Inflammatory macrophage treated with lipopolysaccharide for 4 hours (primary cell): ENCODE data around the gene NAV2.

Source experiments
- DNase-seq: peaks from one replicate; pipeline ENCODE4 v3.0.0-alpha.2; 2020

NAV2 gene

DNA sequence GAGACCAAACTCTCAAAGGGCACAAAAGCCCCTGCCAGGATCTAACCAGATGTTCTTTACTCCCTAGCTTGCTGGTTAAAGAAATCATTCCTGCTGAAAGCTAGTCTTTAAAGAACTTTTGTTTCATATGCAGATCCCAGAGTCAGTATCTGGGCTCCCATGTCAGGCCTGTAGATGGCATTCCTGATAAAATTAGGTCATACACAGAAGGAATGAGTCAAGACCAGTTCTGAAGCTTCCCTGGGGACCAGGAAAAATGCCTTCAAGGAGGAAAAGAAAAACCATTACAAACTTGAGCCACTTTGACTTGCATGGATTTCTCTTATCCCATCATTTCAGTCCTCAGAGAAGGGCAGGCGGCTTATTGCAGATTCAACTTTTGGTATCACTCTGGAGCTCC lies 441.7 kb downstream of the NAV2 start:
- DNase-seq: no peak

DNA sequence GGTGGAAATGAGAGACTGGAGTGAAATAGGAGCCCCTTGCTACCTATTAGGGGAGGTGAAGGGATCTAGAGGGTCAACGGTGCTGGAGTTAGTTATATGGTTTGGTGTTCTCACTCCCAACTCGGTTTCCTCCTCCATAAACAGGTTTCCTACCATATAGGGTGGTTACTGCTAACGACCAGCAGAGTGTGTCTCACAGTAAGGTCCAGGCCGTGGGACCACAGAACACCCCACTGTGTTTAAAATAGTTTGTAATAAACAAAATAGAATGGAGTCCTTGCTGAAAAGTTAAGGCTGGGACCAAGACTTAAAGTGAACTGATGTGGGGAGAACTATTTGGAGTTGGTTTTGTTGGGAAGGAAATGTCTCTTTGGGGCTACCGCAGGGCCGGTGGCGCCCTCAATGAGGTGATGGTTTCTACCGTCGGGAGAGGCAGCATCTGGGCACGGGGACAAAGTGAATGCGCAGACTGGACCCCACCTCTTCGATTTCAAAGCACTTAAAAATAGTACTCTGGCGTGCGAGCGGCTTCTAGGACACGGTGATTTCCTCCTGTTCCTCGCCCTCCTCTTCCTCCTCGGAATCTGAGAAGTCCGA lies 443.1 kb downstream of the NAV2 start:
- DNase-seq: no peak

DNA sequence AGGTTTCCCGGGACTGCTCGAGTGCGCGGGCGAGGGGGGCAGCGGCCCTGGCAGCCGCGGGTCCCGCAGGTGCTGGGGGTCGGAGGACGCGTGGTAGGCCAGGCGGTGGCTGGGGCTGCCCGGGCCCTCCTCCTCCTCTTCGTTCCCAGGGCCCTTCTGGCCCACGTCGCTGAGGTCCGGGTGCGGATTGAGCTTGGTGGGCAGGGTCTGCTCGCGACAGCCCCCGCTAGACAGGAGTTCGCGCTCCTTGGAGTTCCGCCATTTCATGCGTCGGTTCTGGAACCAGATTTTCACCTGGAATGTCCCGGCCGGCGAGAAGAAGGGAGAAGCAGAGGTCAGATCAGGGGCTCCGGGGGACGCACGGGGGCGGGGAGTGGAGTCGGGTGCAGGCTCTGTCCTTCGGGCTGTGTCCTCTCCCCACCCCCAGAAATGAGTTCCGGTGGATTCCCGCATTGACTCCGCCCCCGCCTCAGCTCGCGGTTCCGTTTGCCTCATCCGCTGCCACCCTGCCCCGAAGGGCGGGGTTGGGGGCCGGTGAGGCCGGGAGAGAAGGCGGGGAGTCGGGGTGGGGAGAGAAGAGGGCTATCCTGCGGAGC lies 443.7 kb downstream of the NAV2 start:
- no peak for DNase-seq

DNA sequence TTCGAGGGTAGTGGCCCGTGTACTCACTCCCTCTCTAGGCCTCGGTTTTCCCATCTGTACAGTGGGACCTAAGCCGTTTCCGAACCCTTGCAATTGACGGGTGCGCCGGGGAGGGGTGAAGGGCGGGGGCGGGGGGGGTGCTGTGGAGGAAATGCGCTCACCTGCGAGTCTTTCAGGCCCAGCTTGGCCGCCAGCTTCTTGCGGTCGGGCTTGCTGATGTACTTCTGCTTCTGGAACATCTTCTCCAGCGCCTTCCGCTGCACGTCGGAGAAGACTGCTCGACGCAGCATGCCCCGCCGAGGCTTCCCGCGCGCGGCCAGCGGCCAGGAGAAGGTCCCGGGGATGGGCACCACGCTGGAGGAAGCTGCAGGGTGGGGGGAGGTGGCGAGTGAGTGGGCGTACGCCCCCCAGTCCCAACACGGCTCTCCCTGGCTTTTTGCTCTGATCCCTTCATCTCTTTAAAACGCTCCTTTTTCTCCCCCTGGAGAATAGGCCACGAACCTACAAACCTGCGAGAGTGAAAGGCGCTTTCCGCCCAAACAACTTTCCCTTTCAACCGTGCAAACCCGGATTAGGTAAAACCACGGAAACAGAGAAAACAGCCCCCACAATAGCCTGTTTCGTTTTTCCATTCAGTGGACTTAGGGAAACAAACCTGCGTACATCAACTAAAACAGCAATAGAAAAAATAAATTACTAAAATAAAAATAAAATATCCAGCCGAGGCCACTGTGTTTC lies 444.4 kb downstream of the NAV2 start:
- no peak for DNase-seq

DNA sequence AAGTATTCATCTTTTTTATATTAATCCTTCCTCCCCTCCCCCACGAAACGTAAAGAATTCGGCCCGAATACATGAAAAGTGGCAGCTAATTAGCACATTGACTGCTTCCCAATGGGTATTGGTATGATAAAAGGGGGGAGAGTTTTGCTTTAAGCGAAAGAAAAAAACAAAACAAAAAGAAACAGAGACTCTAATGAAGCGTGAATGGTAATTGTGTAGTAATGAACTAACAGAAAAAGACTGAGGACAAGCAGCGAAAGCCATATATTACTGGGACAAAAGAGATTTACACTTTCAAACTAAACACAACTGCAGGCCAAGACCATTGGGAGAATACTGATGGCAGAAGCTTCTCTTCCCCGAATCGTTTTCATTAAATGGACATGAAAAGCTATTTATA lies 445.1 kb downstream of the NAV2 start:
- no peak for DNase-seq

DNA sequence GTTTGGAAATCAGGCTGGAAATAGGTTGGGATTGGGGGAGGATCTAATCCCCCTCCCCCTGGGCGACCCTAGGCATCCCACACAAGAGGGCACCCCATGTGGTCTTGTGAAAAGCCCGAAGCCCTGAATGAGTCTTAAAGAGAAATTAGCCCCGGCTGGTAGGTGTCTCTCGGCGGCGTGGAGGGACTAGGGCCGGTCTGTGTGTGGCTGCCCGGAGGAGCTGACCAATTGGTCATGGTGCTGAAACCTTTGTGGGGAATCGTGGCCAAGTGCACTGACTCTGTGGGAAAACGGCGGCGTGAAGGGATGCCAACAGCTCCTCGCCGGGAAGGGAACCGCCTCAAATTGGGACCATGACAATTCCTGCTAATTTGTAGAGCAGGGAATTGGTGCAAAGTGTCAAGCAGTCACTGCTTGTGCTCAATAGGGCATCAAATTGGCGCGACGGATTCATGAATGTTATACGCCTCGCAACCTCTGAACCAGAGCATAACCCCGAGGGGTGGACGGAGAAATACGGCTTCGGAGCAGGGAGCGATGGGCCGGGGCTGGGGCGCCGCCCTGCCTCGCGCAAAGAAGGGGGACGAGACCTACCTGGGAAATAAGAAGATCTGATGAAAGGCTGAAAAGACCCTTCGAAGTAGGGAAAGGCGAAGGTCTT lies 446.1 kb downstream of the NAV2 start:
- no peak for DNase-seq

DNA sequence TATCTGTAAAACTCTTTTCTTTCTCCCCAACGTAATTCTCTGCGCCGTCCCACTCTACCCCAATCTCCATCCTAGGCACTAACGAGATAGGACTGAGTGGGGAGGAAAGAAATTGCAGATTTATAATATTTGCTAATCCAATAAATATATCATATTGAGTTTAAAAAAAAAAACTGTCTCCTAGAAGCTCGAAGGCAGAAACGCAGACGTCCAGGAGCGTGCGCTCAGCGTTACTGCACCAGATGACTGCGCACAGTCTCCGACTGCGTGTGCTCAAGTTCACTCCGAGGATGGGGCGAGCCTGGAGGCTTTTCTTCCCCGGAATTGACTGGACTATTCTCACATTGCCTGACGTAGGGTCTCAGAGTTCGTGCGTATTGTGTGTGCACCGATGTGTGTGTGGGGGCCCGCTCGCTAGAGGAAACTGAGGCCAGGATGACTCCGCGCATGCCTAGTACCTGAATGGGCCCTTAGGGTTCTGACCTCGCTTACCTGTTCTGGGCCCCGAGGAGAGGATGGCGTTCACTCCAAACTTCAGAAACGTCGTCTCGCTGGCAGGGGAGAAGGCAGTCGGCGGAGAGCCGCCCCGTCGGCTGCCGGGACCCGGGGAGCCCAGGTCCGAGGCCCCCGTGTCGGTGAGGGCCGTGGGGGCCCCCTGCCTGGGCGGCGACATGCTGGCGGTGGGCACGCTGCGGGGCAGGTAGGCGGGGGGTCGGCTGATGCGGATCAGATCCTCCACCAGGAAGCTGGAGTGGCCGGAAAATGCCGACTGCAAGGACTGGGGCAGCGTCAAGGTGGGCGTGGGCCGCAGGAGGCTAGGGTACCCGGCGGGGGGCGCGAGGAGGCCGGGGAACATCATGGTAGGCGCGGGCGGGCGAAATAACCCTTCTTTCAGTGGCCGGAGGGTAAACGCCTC lies 447.1 kb downstream of the NAV2 start:
- DNase-seq: no peak

DNA sequence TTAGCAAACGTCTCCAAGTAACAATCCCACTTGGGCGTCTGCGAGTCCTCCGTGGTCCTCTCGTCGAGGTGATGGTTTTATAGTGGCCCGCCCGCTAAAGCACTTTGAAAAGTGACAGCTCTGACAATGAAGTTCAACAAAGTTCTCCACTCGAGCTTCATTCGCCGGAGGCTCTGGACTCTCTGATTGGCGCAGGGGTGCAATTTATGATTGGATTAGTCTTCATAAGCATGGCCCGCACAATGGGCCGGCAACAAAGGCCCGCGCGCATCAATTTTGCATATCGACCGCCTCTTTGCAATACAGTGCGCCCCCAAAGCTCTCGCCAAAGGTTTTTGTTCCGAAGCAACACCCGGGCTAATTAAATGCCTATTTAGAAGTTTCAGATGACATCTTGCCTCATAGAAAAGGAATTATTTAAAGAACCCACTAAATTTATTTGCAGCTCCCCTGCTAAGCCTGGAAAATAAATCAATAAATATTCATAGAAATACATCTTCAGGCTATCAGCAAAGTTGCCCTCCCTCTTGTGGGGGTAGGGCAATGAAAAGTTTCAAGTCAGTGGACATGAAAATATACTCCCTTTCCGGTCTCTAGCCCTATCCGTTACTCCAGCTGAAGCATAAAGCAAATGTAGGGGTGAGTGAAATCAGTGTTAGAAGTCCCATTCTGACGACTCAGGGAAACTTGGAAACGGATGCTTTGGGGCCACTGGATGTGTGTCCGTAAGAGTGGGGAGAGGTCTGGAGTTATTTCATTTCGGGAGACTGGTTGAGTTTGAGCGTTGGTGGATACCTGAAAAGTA lies 448.0 kb downstream of the NAV2 start, which contains the start of gene DBX1:
Gene DBX1 (minus strand): TSS at position 51 of the 805 bp plus-strand sequence. CDS start 151 bp downstream, outside the sequence.
- DNase-seq: no peak

DNA sequence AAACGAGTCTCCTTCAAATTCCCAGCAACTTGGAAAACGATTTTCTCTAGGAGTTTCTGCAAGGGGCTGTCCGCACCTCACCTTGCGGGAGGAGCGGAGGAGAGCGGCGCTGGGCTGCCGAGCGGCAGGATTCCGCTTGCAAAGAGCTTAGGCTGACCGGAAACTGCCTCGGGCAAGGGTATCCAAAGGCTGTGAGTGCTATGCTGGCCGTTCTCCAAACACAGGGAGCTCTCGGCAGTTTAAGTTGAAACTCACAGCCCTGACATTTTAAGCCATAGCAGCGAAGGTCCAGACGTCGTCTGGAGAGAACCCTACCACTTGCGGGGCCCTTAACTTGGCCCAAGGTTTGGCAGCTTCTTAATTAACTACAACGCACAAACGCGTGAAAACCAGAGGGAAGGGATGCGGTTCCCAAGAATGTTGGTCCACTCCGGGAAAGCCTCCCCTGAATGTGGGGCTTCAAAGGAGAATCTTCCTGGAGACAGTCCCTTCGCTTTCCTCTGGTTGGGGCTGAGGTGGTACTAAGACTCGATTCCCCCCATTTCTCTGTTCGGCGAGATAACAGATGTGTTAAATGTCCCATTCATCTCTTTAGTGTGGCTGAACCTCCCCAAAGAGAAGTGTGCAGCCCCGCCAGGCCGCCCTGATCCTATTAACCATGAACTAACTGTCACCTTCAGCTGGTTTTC lies 448.7 kb downstream of the NAV2 start:
- no peak for DNase-seq

DNA sequence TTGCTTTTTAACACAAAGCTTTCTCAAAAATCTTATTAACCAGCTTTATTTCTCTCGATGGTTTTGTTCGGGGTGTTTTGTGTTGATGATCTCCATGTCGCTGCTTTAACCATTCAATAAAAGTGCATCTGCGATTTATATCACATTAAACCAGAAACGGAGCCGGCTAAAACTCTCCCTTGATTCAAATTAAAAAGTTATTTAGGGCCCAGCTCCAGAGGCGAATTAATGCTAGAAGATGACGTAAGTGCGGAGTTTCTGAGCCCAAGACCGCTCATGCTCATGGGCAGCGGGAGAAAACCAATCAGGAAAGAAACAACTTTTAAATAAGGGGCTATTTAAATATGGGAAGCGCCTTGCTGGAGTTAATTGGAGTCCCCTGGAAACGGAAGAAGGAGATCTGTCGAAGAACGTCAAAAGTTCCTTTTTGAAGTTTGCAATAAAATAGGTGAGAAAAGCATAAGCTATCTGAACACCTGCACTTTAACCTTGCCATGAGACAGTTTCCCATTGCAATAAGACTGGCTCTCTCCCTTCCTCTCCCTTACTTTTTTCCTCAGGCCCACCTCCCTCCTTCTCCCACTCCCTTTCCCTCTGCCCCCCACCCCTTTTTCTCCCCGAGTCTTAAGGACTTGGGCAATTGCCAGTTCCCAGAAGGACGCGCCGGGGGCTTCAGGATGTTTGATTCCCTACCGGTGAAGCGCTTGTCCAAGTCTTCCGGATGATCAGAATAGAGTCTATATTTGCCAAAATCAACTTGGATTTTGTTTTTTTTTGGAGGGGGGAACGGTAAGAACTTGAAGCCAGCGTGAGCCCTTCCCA lies 449.5 kb downstream of the NAV2 start:
- no peak for DNase-seq

DNA sequence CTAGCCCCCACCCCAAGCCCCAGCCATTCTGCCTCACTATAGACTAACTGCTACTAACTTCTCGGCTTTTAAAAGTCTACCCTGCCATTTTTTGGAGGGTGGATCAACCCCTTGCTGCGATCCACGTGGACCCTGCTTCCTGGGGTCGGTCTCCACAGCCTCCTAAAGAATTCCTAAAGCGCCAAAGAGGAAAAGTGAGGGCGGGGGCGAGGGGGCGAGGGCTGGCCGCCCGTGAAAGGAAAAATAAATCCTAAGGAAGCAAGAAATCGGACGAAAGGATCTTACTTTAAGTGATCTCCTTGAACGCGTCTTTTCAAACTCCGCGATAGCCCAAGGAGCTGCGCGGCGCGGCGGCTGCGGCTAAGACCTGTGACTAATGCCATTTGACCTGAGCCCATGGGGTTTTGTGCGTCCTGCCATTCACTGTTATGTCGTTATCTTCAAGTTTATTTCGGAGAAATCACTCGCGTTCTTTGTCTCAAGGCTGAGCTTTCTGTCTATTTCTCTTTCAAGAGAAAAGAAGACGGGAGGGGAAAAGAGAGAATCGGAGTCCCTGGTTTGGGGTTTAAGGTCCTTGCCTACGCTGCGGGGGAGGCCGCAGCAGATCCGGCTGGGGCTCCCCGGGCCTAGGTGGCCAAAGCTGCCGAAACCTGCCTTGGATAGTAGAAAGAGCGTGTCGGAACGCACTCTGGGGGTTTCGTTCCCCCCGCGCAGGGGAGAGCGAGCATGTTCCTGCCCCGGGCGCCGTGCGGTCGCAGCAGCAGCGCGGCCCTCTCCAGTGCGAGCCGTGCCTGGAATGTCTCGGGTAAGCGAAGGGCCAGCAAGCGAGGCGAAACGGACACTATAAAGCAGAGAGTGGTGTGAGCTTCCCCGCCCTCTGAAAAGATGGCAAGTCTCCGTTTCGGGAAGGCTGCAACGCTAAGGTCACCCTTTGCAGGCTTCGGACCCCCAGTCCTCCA lies 450.5 kb downstream of the NAV2 start:
- no peak for DNase-seq

DNA sequence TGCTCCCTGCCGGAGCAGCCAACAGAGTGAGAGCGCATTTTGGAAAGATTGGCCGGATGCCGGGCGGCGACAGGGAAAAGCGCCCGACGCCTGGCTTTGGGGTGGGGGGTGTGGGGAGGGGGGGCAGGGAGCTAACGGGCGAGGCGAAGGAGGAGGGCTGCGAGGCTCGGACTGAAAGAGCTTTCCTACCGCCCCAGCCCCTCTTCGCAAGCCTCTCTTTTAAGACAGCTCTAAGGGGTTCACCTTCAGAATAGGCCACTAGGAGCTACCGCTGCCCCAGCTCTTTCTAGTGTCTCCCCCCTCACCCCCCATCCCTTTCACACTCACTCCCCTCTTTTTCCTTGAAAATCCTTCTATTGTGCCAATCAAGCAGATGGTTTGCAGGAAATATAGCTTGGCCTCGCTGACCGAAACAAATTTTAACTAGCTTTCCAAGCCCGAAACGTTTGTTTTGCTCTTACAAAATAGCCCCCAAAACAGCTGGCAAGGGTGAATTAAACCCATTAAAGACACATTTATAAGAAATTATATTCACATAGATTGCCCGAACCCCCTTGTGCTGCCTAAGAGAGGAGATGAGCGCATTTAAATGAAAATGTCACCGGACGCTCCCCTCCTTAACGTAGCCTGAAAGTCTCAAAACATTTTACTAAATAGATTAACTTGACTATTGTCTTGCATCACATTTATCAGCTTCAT lies 451.3 kb downstream of the NAV2 start:
- no peak for DNase-seq
